GM12875 (cell line): ENCODE data around the gene METTL17.
A peak's percentile ranks its signal among the peaks of the same experiment; 100 is the strongest.
"Not testable (repeated sequence)": the region's sequence is repeated elsewhere in the genome, so short reads cannot be mapped to it uniquely, and the experiment has no call there.

ENCODE experiments used
- H3K4me3 ChIP-seq: one replicate; pipeline ENCODE4 v1.5.1; 2011; ENCODE audit warnings: low read depth, low read length, control low read depth
- CTCF ChIP-seq: IDR thresholded peaks from 2 replicates; pipeline ENCODE4 v1.5.1; 2011; ENCODE audit warnings: low read depth, mild to moderate bottlenecking, control low read depth, inconsistent platforms, low read length, moderate library complexity, borderline replicate concordance; ENCODE audit not compliant: insufficient read depth

The METTL17 gene

DNA sequence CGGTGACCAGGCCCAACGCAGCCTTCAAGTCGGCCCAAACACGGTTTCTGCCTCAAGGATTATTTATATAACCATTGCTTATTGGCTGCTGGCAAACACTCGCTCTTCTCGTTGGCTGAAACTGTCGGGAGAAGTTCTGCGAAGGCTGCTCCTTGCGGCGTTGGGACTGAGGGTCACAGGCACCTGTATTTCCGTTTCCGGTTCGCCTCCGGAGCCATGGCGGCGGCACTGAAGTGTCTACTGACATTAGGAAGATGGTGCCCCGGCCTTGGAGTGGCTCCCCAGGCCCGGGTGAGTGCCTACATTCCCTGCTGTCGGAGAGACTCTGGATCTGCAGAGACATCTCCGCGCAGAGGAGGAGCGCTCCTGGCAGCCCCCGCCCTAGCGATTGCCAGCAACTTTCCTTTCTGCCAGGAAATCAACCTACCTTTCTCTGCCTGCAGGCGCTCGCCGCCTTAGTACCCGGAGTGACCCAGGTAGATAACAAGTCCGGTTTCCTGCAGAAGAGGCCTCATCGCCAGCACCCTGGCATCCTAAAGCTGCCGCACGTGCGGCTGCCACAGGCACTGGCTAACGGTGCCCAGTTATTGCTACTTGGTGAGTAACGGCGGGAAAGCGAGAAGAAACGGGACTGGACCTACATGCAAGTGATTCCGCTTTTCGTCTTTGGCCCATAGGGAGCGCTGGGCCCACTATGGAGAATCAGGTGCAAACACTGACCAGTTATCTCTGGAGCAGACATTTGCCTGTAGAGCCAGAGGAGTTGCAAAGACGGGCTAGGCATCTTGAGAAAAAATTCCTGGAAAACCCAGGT, at the start of gene METTL17:
METTL17 (plus strand) TSS at position 194 of the 814 bp plus-strand sequence; CDS start at position 217, 23 bp downstream.
- peak; percentile 44; the same call in 1 of the 2 replicates for TF ChIP-seq CTCF
- H3K4me3 ChIP-seq = peak within 1 kb of the TSS; percentile 77

DNA sequence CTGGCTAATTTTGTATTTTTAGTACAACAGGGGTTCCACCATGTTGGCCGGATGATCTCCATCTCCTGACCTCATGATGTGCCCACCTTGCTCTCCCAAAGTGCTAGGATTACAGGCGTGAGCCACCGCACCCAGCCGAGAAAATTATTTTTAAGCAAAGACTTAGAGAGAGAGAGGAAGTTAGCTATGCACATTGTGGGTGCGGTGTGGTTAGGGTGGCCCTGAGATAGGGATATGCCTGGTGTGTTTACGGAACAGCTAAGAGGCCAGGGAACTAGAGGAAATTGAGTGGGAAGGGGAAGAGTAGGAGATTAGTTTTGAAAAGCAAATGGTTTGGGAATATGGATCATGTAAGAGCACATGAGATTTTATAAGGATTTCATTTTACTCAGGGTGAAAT, 44.6 kb upstream of the METTL17 start:
- H3K4me3 ChIP-seq = not testable (repeated sequence)

DNA sequence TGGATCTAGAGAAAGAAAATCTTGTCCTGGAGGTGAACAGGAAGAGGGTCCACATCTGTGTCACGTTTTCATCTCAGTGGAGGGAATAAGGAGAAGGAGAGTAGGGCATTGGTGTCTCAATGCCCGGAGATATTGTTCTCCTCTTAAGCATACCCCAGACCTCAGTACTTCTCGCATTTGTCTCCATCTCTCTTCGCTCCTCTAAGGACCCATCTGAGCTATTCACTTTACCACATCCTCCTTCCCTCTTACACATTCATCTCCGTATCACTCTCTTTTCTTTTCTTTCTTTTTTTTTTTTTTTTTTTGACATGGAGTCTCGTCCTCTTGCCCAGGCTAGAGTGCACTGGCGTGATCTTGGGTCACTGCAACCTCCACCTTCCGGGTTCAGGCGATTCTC, 43.1 kb upstream of the METTL17 start:
- H3K4me3 ChIP-seq = not testable (repeated sequence)

DNA sequence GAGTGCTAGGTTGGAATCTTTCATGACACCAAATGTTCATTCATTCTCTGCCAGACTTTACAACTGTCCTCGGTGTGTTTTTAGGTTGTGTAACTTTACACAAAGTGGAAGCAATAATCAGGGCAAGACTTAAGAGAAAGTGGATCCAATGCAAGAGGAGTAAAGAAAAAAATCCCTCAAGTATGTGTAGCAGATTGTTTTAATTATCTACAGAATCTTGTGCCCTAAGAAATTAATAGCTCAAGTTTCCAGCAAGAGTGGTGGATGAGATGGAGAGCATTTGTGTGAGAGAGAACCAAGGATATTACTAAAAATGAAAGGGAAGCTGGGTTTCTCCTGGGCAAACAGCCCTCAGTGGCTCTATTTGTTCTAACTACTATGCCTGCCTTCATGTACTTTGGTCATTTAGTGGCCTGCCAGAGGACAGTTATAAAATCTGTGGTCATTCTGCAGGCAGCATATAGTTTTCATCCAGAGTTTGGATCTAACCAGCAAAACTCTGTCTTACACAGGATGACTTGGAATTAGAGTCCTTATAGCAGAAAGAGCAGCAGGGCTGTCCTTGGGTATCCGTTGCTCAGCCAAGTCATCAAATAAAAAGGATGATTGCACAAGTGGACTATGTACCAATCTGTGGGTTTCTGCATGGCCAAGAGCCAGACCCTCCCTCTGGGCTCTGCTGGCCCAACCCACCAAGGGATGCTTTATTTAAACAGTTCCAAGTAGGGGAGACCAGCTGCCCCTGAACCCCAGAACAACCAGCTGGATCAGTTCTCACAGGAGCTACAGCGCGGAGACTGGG, 34.8 kb upstream of the METTL17 start, which contains the start of gene RNASE2:
RNASE2 (plus strand) TSS at position 752 of the 802 bp plus-strand sequence. CDS start 285 bp downstream, outside the sequence.
- not testable (repeated sequence) for H3K4me3 ChIP-seq

- H3K4me3 ChIP-seq = not testable (repeated sequence)
These were observed 34.3 kb upstream of the METTL17 start for GRCh38 chr14:20955538-20955873.

GRCh38 chr14:20956376-20956976, 33.3 kb upstream of the METTL17 start:
- no peak for TF ChIP-seq CTCF
- no peak overlapping the region for H3K4me3 ChIP-seq

DNA sequence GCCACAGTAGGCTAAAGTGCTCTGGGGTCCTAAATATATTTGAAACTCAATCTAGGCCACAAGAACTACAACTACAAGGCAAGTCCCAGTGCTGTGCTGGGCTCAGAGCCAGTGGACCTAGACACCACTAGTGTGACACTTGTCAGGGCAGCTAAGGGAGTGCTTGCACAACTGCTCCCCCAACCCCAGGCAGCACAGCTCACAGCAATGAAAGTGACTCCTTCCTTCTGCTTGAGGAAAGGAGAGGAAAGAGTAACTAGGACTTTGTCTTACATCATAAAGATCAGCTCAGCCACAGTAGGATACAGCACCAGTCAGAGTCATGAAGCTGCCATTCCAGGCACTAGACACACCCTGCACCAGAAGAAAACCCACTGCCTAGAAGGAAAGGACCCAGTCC, 30.8 kb upstream of the METTL17 start:
- not testable (repeated sequence) for H3K4me3 ChIP-seq

DNA sequence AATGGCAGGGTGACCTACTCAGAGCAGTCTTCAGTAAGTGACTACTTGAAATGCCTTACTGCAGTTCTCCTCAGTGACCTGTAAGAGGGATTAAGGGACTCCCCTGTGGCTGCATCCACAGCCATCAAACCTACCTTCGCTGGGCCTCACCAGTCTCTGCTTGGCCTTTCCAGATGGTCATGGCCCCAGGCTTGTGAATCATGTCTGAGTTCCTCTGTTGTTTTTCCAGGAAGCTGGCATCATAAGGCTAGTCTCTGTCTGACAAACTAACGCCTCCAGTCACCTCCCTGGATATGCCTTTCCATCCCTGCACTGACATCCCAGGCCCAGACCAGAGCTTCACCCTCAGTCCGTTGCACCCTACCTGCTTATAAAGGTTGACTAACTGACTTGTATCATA, 20.4 kb upstream of the METTL17 start:
- no peak for TF ChIP-seq CTCF

GRCh38 chr14:20970647-20970982, 19.2 kb upstream of the METTL17 start:
- TF ChIP-seq CTCF = no peak
- peak overlapping the region; percentile 40 for H3K4me3 ChIP-seq

More for the DNA sequence above, 20.4 kb upstream of the METTL17 start:
- no peak overlapping the region for H3K4me3 ChIP-seq
